H1 (cell line): ENCODE measurements around the gene KDELR1. TPM values are rescaled to one million over a fixed set of nuclear protein-coding genes. Genes with fewer than 3 reads are reported as not detected.

Source experiments
- BCL11A ChIP-seq, 2 experiments: IDR thresholded peaks; one replicate each; pipeline ENCODE4 v1.6.1; 2011; ENCODE audit warnings: low read depth in 2 of 2, low read length in 2 of 2, mild to moderate bottlenecking in 2 of 2
- CHD1 ChIP-seq: IDR thresholded peaks from 2 replicates; pipeline ENCODE4 v1.6.1; 2012; ENCODE audit warnings: low read depth, low read length, improper control_type of control experiment
- GABPA ChIP-seq: IDR thresholded peaks from 2 replicates; pipeline ENCODE4 v1.6.1; 2011; ENCODE audit warnings: mild to moderate bottlenecking, low read length, moderate library complexity, borderline replicate concordance; ENCODE audit not compliant: insufficient read depth
- HDAC2 ChIP-seq, 2 experiments: fragments of 300-600 bp in 1 of 2; sonication (generic) in 1 of 2; IDR thresholded peaks; 2 replicates each; pipeline ENCODE4 v1.6.1; 2011 to 2012; ENCODE audit warnings: low read depth in 2 of 2, low read length in 2 of 2, mild to moderate bottlenecking in 2 of 2, moderate library complexity in 2 of 2, borderline replicate concordance in 1 of 2, inconsistent platforms in 1 of 2
- PHF8 ChIP-seq: fragments of 200-600 bp; sonication (generic); conservative IDR thresholded peaks from 2 replicates; pipeline ENCODE4 v1.7.1; 2012; ENCODE audit warnings: low read depth, mild to moderate bottlenecking, inconsistent platforms, low read length, moderate library complexity
- YY1 ChIP-seq: IDR thresholded peaks from 2 replicates; pipeline ENCODE4 v1.6.1; 2011; ENCODE audit warnings: low read depth, mild to moderate bottlenecking, low read length
- polyA plus RNA-seq, 7 experiments: library from polyadenylated mRNA; depleted of rRNA in 3 of 7; stranded (reverse) in 5 of 7; unstranded in 2 of 7; fragments of >200 nt in 5 of 7; fragments of 200-250 nt in 2 of 7; gene quantifications; 1 replicate in 5 of 7; 2 replicates in 1 of 7; 4 replicates in 1 of 7; pipeline versions ENCODE4 v1.2.1 to v1.2.3, GENCODE V29; 2011 to 2013; ENCODE audit warnings: missing spikeins in 2 of 7, mixed read lengths in 2 of 7
- total RNA-seq: library from RNA; stranded (reverse); fragmentation: NEBNext Ultra II Directional; extraction: Animal tissue kit (Norgen Biotek cat#: 25700); gene quantifications from 2 replicates; pipeline ENCODE4 v1.2.1, GENCODE V29; 2021

The KDELR1 gene
- total and polyA plus RNA-seq, 2 of the 8 experiments (the other 6 are each of a cell fraction or from before 2014, with no cell fraction given), result 225 to 231 TPM

GRCh38 chr19:48396016-48396823, 4.9 kb upstream of the KDELR1 start (continued):
- TF ChIP-seq HDAC2 (IDR thresholded peaks at IDR 0.05; ENCODE audit: borderline replicate concordance in 1 of 2, low read depth in 2 of 2, low read length in 2 of 2) (no peak), PHF8 (no peak), CHD1 (no peak), BCL11A (IDR thresholded peaks at IDR 0.05; ENCODE audit: low read depth in 2 of 2, low read length in 2 of 2) (no peak), GABPA (no peak), YY1 (no peak)
